ENCODE data around the gene DHRS13. TPM values are rescaled to one million over a fixed set of nuclear protein-coding genes. Genes with fewer than 3 reads are reported as not detected.

Gene DHRS13
- total RNA-seq, 1 donor from 2014 or later = 25.9 TPM

GRCh38 chr17:28950017-28950751, 47.3 kb upstream of the DHRS13 start:
- Mint-ChIP-seq H3K9me3 (ENCODE audit: low read depth) (no peaks in the 10 kb centered on the region), H3K27me3 (no peaks in the 10 kb centered on the region), H3K27ac (peak overlapping the region; percentile 96), H3K4me1 (ENCODE audit: low read depth) (peaks cover 20% of the 10 kb centered on the region), H3K36me3 (ENCODE audit: insufficient read depth) (peaks cover 10% of the 10 kb centered on the region), H3K4me3 (ENCODE audit: low read depth) (peak overlapping the region; percentile 91)
- TF ChIP-seq CTCF (IDR thresholded peaks at IDR 0.05; ENCODE audit: unreplicated experiment) = no peak
- DNase-seq (ENCODE audit: low spot score, unreplicated experiment) = no peak

GRCh38 chr17:28949185-28950016, 46.5 kb upstream of the DHRS13 start:
- Mint-ChIP-seq H3K27me3 (no peaks in the 10 kb centered on the region), H3K4me1 (ENCODE audit: low read depth) (peaks cover 20% of the 10 kb centered on the region), H3K4me3 (ENCODE audit: low read depth) (peak overlapping the region; percentile 91), H3K36me3 (ENCODE audit: insufficient read depth) (peaks cover 10% of the 10 kb centered on the region), H3K27ac (peak overlapping the region; percentile 92), H3K9me3 (ENCODE audit: low read depth) (no peaks in the 10 kb centered on the region)
- TF ChIP-seq CTCF (IDR thresholded peaks at IDR 0.05; ENCODE audit: unreplicated experiment) = no peak
- no peak for DNase-seq (ENCODE audit: low spot score, unreplicated experiment)

GRCh38 chr17:28948873-28949184, 46.0 kb upstream of the DHRS13 start:
- no peaks in the 10 kb centered on the region for H3K27me3 Mint-ChIP-seq
- peaks cover 20% of the 10 kb centered on the region for H3K4me1 Mint-ChIP-seq (ENCODE audit: low read depth)
- H3K9me3 Mint-ChIP-seq (ENCODE audit: low read depth) = no peaks in the 10 kb centered on the region
- no peak for TF ChIP-seq CTCF (IDR thresholded peaks at IDR 0.05; ENCODE audit: unreplicated experiment)
- peaks cover 10% of the 10 kb centered on the region for H3K36me3 Mint-ChIP-seq (ENCODE audit: insufficient read depth)
- H3K27ac Mint-ChIP-seq = peak overlapping the region; percentile 92
- peak overlapping the region; percentile 91 for H3K4me3 Mint-ChIP-seq (ENCODE audit: low read depth)
- no peak for DNase-seq (ENCODE audit: low spot score, unreplicated experiment)

- H3K27ac Mint-ChIP-seq = peak overlapping the region; percentile 92
- peak overlapping the region; percentile 91 for H3K4me3 Mint-ChIP-seq (ENCODE audit: low read depth)
- peaks cover 12% of the 10 kb centered on the region for H3K36me3 Mint-ChIP-seq (ENCODE audit: insufficient read depth)
- TF ChIP-seq CTCF (IDR thresholded peaks at IDR 0.05; ENCODE audit: unreplicated experiment) = no peak
- DNase-seq (ENCODE audit: low spot score, unreplicated experiment) = no peak
- H3K9me3 Mint-ChIP-seq (ENCODE audit: low read depth) = no peaks in the 10 kb centered on the region
- no peaks in the 10 kb centered on the region for H3K27me3 Mint-ChIP-seq
- H3K4me1 Mint-ChIP-seq (ENCODE audit: low read depth) = peaks cover 20% of the 10 kb centered on the region
Measured at GRCh38 chr17:28948342-28948741, 45.5 kb upstream of the DHRS13 start.

- Mint-ChIP-seq H3K4me3 (ENCODE audit: low read depth) (peak overlapping the region; percentile 91), H3K27ac (peak overlapping the region; percentile 49), H3K36me3 (ENCODE audit: insufficient read depth) (peaks cover 12% of the 10 kb centered on the region), H3K27me3 (no peaks in the 10 kb centered on the region), H3K4me1 (ENCODE audit: low read depth) (peaks cover 19% of the 10 kb centered on the region), H3K9me3 (ENCODE audit: low read depth) (no peaks in the 10 kb centered on the region)
- DNase-seq (ENCODE audit: low spot score, unreplicated experiment) = no peak
- no peak for TF ChIP-seq CTCF (IDR thresholded peaks at IDR 0.05; ENCODE audit: unreplicated experiment)
Measured at GRCh38 chr17:28947639-28948038, 44.8 kb upstream of the DHRS13 start.
